ENCODE data around the gene NOL9.

DNA sequence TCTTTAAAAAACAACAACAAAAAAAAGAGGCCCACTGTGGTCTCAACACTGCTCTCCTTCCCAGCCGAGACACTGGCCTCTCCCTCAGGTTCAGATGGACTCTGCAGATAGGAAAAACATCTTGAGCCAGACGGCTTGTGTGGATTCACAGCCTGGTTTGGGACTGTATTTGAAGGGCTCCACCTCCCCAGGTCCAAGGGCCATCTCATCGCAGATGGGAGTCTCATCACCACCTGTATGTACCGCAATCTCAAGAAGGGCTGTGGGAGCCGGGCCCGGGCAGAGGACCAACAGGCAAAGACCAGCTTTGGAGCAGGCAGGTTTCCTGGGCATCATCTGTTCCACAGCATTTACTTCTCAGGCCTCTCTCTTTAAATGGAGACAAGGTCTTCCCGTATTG is 35.7 kb upstream of the NOL9 start:
- TF ChIP-seq EP300 (IDR thresholded peaks at IDR 0.05): no peak
- TF ChIP-seq, protein P1, sequence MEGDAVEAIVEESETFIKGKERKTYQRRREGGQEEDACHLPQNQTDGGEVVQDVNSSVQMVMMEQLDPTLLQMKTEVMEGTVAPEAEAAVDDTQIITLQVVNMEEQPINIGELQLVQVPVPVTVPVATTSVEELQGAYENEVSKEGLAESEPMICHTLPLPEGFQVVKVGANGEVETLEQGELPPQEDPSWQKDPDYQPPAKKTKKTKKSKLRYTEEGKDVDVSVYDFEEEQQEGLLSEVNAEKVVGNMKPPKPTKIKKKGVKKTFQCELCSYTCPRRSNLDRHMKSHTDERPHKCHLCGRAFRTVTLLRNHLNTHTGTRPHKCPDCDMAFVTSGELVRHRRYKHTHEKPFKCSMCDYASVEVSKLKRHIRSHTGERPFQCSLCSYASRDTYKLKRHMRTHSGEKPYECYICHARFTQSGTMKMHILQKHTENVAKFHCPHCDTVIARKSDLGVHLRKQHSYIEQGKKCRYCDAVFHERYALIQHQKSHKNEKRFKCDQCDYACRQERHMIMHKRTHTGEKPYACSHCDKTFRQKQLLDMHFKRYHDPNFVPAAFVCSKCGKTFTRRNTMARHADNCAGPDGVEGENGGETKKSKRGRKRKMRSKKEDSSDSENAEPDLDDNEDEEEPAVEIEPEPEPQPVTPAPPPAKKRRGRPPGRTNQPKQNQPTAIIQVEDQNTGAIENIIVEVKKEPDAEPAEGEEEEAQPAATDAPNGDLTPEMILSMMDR (IDR thresholded peaks at IDR 0.05): no peak
- no peak for TF ChIP-seq POLR2A (IDR thresholded peaks at IDR 0.05)

Measured in tibial nerve (tissue), 4 donors.